Stimulated activated CD8-positive, alpha-beta memory T cell treated with anti-CD3 and anti-CD28 coated beads, Interleukin-15, amount 100 ng/mL, for 4 hours (primary cell): ENCODE results near the gene TARDBP.
"Not testable (repeated sequence)": the region's sequence is repeated elsewhere in the genome, so short reads cannot be mapped to it uniquely, and the experiment has no call there.

Source experiments
- DNase-seq, 2 donors: peaks; one replicate each; pipeline ENCODE4 v3.0.0-alpha.2; 2020; ENCODE audit warnings: low read depth in 2 of 2

The TARDBP gene

GRCh38 chr1:11059968-11060830 lies 47.7 kb downstream of the TARDBP start, which contains the start of gene SRM:
Gene SRM (minus strand): TSS chr1:11060018. CDS start chr1:11059943, 75 bp downstream.
- DNase-seq: peak; percentile 77 to 89

- DNase-seq: no peak
Measured at GRCh38 chr1:11061652-11062365, 49.4 kb downstream of the TARDBP start.

GRCh38 chr1:11062965-11063401 lies 50.5 kb downstream of the TARDBP start:
- no peak for DNase-seq

- DNase-seq: not testable (repeated sequence)
Measured at GRCh38 chr1:11063937-11064537, 51.6 kb downstream of the TARDBP start.

- no peak for DNase-seq
Measured at GRCh38 chr1:11064942-11065341, 52.5 kb downstream of the TARDBP start.

GRCh38 chr1:11065796-11066195 lies 53.3 kb downstream of the TARDBP start:
- no peak for DNase-seq

GRCh38 chr1:11067716-11068599 lies 55.5 kb downstream of the TARDBP start:
- DNase-seq: no peak

- DNase-seq: no peak
Measured at GRCh38 chr1:11068600-11069473, 56.4 kb downstream of the TARDBP start.

- no peak for DNase-seq
Measured at GRCh38 chr1:11070876-11071275, 58.4 kb downstream of the TARDBP start.

- no peak for DNase-seq
Measured at GRCh38 chr1:11071463-11072215, 59.2 kb downstream of the TARDBP start.

GRCh38 chr1:11072216-11072917 lies 59.9 kb downstream of the TARDBP start:
- DNase-seq: no peak

- DNase-seq: not testable (repeated sequence)
Measured at GRCh38 chr1:11073398-11073797, 60.9 kb downstream of the TARDBP start.
